Cardiac septum (tissue), 1 donor: ENCODE measurements around the gene ZNF615. TPM values are rescaled to one million over a fixed set of nuclear protein-coding genes. Genes with fewer than 3 reads are reported as not detected.
A peak's percentile ranks its signal among the peaks of the same experiment; 100 is the strongest.
"Not testable (repeated sequence)": the region's sequence is repeated elsewhere in the genome, so short reads cannot be mapped to it uniquely, and the experiment has no call there.

Experiments used
- DNase-seq: peaks from one replicate; pipeline ENCODE4 v3.0.0-alpha.2; 2020; ENCODE audit warnings: low spot score
- intact Hi-C: fragments of 100-400 bp; cut with DNase I; formaldehyde crosslinking; loops from one replicate; pipeline ENCODE4 v1.14.0; 2022
- long read RNA-seq: library from polyadenylated mRNA; unstranded; transcript quantifications from one replicate; pipeline ENCODE4 v2.0.0, GENCODE V29; 2021
- total RNA-seq: library from RNA; stranded (reverse); fragmentation: NEBNext Ultra II Directional; extraction: Animal tissue kit (Norgen Biotek cat#: 25700); gene quantifications from one replicate; pipeline ENCODE4 v1.2.1, GENCODE V29; 2021
- donor health status: DM: no; HTN: no; CAD: no.

Gene ZNF615
- total RNA-seq: 11.8 TPM
- long read RNA-seq, full-length matches to known transcripts: 1 of 3 reads
- long read RNA-seq, partial matches to known transcripts: 0 of 3 reads
- long read RNA-seq, other reads (novel, unspliced or antisense): 2 of 3 reads

DNA sequence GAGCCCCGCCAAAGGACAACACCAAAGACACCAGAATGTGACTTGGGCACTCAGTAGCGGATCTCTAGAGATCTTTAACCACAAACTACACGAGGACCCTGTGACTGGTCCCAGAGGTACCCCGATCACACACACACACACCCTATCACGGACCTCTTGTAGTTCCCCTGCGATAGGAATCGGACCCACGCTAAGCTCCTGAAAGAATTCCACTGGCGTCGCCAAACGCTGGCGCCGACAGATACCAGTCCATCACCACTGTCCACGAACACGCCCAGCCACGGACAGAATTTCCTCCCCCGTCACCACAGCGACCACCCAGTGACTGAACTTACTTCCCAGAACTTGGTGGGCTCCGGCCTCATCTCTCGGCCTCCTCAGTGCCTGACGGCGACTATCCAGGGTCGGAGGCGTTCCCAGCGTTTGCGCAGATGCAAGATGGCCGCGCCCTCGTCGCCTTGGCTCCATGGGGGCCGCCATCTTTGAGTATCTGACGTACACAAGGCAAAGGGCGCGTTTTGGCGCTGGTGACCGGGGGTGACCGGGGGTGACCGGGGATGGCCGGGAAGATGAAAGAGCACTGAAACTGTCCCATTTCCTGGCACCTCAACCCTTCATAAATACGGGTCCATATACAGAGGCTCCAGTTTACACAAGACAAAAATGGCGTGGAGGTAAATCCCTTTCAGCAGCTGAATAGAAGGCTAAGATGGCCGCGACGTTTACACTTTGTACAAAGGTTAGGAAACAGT, at the start of gene ZNF615:
Gene ZNF615 (minus strand): TSS at position 406 of the 752 bp plus-strand sequence. CDS start 4,500 bp downstream, outside the sequence.
- intact Hi-C loops: loop anchor here (5.0 kb wide), 1 partner anchor 39 kb away; the partner anchor contains the start of gene ZNF432
- DNase-seq: peak; percentile 97

DNA sequence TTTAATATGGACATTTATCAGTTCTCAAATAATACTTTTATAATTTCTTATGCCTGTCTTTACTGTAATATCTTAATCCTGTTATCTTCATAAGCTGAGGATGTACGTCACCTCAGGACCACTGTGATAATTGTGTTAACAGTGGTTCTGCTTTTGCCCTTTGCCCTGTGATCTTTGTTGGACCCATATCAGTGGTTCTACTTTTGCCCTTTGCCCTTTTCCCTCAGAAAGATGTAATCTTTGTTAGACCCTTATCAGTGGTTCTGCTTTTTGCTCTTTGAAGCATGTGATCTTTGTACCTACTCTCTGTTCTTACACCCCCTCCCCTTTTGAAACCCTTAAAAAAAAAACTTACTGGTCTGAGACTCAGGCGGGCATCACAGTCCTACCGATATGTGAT, 48.5 kb upstream of the ZNF615 start:
- intact Hi-C loops, DNase-seq: not testable (repeated sequence)

DNA sequence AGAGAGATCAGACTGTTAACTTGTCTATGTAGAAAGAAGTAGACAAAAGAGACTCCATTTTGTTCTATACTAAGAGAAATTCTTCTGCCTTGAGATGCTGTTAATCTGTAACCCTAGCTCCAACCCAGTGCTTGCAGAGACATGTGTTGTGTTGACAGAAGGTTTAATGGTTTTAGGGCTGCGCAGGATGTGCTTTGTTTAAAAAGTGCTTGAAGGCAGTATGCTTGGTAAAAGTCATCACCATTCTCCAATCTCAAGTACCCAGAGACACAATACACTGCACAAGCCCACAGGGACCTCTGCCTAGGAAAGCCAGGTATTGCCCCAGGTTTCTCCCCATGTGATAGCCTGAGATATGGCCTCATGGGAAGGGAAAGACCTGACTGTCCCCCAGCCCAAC, 43.7 kb upstream of the ZNF615 start:
- DNase-seq: not testable (repeated sequence)

DNA sequence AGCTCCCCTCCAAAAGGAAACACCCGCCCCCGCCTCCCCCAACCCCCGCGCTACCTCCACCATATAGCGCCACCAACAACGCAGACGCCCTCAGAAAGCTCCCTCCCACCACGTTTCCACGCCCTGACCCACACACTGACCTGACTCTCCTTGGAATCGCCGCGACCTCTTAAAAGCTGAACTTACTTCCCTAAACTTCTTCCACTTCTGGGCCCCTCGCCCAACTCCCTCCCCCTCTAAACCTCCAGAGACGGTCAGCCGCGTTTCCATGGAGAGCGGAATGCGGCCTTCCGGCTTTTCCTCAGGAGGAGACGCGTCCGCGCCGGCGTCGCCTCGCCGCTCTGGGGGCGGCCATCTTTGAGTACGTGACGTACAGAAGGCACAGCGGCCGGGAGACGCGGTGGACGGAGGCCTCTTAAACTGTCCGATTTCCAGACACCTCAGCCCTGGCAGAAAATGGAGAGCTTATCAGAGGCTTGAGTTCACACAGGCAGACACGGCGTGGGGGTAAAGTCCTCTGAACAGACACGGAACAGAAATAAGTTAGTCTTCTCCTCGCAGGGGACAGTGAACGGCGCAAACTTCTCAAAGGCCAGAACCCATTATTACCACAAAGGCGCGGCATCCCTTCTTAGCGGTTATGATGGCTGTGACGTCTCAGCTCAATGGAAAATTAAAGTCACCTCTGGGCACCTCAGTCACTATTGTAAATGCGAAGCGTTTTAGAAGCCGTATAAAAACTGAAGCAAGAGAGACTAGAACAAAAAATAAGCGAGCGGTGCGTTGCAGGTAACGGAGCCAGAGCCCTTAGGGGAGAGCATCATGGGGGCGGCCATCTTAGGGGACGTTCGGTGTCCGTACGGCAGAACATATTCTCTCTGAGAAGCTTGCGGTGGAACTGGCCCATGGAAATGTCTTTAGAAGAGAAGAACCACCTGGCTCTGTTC, 40.8 kb upstream of the ZNF615 start, which contains the start of gene ZNF432:
Gene ZNF432 (minus strand): TSS at position 284 of the 947 bp plus-strand sequence. CDS start 1,970 bp downstream, outside the sequence.
- intact Hi-C loops: loop anchor here (1.0 to 5.0 kb wide), 3 partner anchors 21 to 62 kb away; partner anchors contain the start of genes ZNF350, ZNF614 and ZNF615
- peak; percentile 97 for DNase-seq

More for the DNA sequence above, 43.7 kb upstream of the ZNF615 start:
- intact Hi-C loops: not testable (repeated sequence)

DNA sequence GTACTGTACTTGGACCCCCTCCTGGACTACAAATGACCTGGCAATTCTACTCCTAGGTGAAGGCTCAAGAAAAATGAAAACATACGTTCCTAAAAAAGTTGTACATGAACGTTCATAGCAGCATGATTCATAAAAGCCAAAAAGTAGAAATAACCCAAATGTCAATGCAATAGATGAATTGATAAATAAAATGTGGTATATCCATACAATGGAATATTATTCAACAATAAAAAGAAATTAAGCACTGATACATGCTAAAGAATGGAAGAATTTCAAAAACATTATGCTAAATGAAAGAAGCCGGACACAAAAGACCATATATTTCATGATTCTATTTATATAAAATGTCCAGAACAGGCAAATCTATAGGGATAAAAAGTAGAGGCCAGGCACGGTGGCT, 31.2 kb upstream of the ZNF615 start:
- DNase-seq: no peak
- intact Hi-C loops: no loop called here

DNA sequence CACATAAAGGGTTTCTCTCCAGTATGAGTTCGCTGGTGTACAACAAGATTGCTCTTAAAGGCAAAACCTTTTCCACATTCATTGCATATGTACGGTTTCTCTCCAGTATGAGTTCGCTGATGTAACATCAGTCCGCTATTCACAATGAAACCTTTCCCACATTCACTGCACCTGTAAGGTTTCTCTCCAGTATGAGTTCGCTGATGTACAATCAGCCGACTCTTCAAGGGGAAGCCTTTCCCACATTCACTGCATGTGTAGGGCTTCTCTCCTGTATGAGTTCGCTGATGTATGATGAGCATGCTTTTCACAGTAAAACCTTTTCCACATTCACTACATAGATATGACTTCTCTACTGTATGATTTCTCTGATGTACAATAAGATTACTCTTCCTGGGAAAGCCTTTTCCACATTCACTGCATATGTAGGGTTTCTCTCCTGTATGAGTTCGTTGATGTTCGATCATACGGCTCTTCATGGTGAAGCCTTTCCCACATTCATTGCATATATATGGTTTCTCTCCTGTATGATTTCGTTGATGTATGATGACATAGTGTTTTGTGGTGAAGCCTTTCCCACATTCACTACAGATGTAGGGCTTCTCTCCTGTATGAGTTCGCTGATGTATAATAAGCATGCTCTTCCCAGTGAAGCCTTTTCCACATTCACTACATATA, 26.2 kb upstream of the ZNF615 start:
- intact Hi-C loops: no loop called here
- DNase-seq: no peak

DNA sequence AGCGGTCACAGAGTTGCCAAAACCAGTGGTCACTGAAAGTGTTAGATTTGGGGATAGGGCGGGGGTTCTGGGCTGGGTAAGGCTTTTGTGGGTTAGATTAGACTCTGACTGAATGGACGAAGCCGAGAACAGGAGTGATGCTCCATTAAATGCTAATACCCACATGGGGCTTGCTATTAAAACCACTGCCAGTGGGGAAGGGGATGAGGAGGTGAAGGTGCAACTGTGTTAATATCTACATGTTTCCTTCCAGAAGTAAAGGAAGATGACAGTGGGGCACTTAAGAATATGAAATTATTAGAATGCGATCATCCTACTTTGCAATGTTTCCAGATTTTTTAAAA, 20.7 kb upstream of the ZNF615 start:
- no peak for DNase-seq
- intact Hi-C loops: loop anchor here (1.0 to 5.0 kb wide), 2 partner anchors 20 to 41 kb away; partner anchors contain the start of genes ZNF350 and ZNF432

DNA sequence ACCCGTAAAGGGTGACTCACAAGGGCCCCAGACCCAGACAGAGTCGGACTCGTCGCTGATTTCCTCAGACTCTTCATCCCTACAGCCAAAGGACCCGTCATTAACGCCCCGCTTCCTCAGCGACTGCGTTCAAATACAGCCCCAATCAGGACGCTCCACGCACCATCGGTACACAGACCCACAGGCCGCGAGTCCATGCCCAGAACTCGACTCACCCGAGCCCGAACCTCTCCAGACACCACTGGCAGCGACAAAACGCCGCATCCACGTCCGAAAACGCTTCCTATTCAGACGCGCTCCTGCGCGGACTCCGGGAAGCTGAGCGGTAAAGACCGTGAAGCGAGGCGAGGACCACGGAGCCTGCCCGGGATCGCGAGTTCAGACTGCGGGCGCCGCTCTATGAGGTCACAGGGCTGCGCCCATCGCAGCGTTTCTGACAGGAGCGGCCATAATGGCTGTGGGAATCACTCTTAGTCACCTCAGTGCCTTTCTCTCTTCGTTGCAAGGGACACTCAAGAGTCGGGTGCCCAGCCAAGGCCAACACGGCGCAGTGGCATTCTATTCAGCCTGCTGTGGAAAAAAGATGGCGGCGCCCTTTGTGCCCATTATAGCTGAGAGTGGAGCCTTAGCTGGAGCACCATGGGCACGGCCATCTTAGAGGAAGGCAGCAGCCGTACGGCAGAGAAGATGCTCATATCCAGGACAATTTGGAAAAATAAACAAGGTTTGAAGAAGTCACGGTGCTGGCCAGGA, 20.2 kb upstream of the ZNF615 start, which contains the start of gene ZNF614:
Gene ZNF614 (minus strand): TSS at position 353 of the 753 bp plus-strand sequence. CDS start 2,634 bp downstream, outside the sequence.
- peak; percentile 94 for DNase-seq
- intact Hi-C loops: loop anchor here (1.0 to 5.0 kb wide), 2 partner anchors 20 to 41 kb away; partner anchors contain the start of genes ZNF350 and ZNF432

DNA sequence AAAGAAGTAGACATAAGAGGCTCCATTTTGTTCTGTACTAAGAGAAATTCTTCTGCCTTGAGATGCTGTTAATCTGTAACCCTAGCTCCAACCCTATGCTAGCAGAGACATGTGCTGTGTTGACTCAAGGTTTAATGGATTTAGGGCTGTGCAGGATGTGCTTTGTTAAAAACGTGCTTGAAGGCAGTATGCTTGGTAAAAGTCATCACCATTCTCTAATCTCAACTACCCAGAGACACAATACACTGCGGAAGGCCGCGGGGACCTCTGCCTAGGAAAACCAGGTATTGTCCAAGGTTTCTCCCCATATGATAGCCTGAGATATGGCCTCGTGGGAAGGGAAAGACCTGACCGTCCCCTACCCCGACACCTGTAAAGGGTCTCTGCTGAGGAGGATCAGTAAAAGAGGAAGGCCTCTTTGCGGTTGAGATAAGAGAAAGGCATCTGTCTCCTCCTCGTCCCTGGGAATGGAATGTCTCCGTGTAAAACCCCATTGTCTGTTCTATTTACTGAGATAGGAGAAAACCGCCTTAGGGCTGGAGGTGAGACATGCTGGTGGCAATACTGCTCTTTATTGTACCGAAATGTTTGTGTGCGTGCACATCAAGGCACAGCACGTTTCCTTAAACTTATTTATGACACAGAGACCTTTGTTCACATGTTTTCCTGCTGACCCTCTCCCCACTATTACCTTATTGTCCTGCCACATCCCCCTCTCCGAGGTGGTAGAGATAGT, 18.4 kb upstream of the ZNF615 start:
- intact Hi-C loops: loop anchor here (5.0 kb wide), 1 partner anchor 39 kb away; the partner anchor contains the start of gene ZNF350
- not testable (repeated sequence) for DNase-seq

DNA sequence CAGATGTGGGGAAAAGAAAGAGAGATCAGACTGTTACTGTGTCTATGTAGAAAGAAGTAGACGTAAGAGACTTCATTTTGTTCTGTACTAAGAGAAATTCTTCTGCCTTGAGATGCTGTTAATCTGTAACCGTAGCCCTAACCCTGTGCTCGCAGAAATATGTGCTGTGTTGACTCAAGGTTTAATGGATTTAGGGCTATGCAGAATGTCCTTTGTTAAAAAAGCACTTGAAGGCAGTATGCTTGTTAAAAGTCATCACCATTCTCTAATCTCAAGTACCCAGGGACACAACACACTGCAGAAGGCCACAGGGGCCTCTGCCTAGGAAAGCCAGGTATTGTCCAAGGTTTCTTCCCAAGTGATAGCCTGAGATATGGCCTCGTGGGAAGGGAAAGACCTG, 16.5 kb upstream of the ZNF615 start:
- intact Hi-C loops, DNase-seq: not testable (repeated sequence)

DNA sequence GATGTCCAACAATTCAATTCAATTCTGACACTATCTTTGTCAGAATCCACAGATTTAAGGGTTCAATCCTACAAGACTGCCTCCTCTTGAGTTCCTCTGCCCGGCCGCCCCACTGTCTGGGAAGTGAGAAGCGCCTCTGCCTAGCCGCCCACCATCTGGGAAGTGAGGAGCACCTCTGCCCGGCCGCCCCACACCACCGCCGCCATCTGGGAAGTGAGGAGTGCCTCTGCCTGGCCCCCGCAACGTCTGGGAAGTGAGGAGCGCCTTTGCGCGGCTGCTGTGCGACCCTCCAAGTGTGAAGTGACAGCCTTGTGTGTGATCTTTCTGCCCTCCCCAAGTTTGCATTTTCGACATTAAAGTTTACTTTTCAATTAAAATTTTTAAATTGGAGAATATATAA, 14.2 kb upstream of the ZNF615 start:
- intact Hi-C loops: no loop called here
- no peak for DNase-seq

DNA sequence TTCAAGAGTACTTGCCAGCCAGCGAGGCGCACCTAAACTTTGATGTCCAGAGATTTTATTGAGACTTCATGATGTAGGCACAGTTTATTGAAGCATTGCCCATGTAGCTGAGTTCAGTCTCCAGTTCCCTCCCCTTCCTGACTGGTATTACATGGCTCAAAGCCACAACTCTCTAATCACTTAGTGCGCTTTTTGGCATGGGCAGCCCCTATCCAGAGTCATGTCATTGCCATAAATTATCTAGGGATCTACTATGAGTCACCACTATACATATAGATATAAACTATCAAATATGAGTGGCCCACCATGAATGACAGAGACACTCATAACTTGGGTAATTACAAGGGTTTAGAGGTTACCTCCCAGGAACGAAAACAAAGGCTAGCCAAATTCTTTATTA, 12.5 kb upstream of the ZNF615 start:
- DNase-seq: no peak
- intact Hi-C loops: no loop called here

DNA sequence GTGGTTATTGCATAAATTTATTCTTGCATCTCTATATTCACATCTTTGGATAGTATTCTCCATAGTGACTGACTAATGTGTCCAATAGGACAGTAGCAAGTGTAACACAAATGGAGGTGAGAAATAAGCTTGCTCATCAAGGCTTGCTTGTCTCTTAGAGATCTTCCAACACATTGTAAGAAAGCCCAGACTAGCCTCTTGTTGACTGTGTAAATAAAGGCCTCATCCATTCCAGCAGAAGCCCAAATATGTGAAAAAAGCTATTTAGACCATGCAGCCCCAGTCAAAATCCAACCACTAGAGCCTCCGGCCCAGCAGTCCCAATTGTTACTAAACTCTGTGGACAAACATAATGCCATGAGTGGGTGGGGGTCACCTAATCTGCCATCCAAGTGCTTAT, 2.7 kb upstream of the ZNF615 start:
- no peak for DNase-seq
- intact Hi-C loops: no loop called here

DNA sequence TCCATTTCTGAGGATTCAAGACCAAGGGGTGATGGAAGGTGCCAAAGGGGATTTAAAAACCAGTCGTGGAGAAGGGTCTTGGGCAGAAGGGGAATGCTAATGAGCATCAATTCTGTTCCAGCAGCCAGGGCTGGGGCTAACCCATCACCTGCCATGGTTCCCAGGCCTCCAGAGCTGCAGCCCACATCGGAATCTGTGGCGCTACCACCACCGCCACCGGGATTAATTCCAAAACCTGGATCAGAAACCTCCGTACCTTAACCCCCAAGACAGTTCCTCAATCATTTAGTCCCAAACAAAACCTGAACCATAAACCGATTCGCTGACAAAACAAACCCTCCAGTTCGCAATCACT, 583 bp downstream of the ZNF615 start:
- intact Hi-C loops: loop anchor here (5.0 kb wide), 1 partner anchor 40 kb away; the partner anchor contains the start of gene ZNF432

DNA sequence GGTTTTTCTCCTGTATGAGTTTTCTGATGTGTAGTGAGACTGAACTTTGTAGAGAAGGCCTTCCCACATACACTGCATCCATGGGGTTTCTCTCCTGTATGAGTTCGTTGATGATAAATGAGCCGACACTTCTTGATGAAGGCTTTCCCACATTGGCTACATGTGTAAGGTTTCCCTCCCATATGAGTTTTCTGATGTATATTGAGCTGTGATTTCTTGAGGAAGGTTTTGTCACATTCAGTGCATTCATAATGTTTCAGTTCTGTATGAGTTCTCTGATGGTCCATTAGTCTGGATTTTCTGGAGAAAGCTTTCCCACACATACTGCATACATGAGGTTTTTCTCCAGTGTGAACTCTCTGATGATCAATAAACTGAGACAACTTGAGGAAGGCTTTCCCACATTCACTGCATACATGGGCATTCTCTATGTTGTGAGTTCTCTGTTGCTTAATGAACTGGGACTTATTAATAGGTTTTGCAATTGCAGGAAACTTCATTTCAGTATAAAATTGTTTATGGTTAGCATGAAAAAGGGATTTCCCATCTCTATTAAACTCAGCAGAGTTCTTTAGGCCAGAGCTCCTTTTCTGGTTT, 13.9 kb downstream of the ZNF615 start:
- intact Hi-C loops: no loop called here

More for the DNA sequence above, 583 bp downstream of the ZNF615 start:
- no peak for DNase-seq

DNA sequence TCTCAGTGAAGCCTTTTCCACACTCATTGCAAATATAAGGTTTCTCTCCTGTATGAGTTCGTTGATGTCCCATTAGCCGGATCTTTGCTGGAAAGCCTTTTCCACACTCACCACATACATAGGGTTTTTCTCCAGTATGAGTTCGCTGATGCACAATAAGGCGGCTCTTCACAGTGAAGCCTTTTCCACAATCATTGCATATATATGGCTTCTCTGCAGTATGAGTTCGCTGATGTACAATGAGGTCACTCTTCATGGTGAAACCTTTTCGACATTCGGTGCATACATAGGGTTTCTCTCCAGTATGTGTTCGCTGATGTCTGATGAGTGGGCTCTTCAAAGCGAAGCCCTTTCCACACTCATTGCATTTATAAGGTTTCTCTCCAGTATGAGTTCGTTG, 14.6 kb downstream of the ZNF615 start:
- intact Hi-C loops: no loop called here
- DNase-seq: no peak

More for the DNA sequence above, 13.9 kb downstream of the ZNF615 start:
- no peak for DNase-seq
